K562 (cell line): ENCODE results near the gene ATP6V1F. TPM values are rescaled to one million over a fixed set of nuclear protein-coding genes. Genes with fewer than 3 reads are reported as not detected.

ENCODE experiments used
- BCOR ChIP-seq: fragments of 450-650 bp; IDR thresholded peaks from 2 replicates; pipeline ENCODE4 v1.6.1; 2016
- CBX3 ChIP-seq, 2 experiments: IDR thresholded peaks; 1 replicate in 1 of 2; 2 replicates in 1 of 2; pipeline ENCODE4 v1.6.1; 2012; ENCODE audit warnings: inconsistent platforms in 2 of 2, low read length in 2 of 2, borderline replicate concordance in 1 of 2, control low read depth in 1 of 2
- FOXO4 ChIP-seq: fragments of 450-650 bp; formaldehyde crosslinking; IDR thresholded peaks from 2 replicates; pipeline ENCODE4 v1.4.0; 2020; ENCODE audit warnings: mild to moderate bottlenecking, moderate library complexity
- HMG20A ChIP-seq: fragments of 450-650 bp; formaldehyde crosslinking; conservative IDR thresholded peaks from 2 replicates; pipeline ENCODE4 v1.4.0; 2020; ENCODE audit warnings: mild to moderate bottlenecking, mixed read lengths
- MTA3 ChIP-seq: fragments of 450-650 bp; formaldehyde crosslinking; IDR thresholded peaks from 2 replicates; pipeline ENCODE4 v1.6.1; 2017; ENCODE audit warnings: mild to moderate bottlenecking, borderline replicate concordance
- MYNN ChIP-seq, 2 experiments: sonication (generic); formaldehyde crosslinking in 1 of 2; IDR thresholded peaks; 2 replicates each; pipeline versions ENCODE4 v1.5.0 to v1.6.1; 2016 to 2020; ENCODE audit warnings: antibody characterized with exemption in 1 of 2, missing genetic modification reagents in 1 of 2
- NCOR1 ChIP-seq: fragments of 450-650 bp; IDR thresholded peaks from 2 replicates; pipeline ENCODE4 v1.6.1; 2016; ENCODE audit warnings: mild to moderate bottlenecking, moderate library complexity
- NR3C1 ChIP-seq: sonication (generic); formaldehyde crosslinking; IDR thresholded peaks from 2 replicates; pipeline ENCODE4 v1.8.1; 2022; ENCODE audit warnings: missing genetic modification reagents
- PHF8 ChIP-seq: fragments of 200-600 bp; sonication (generic); IDR thresholded peaks from 2 replicates; pipeline ENCODE4 v1.6.1; 2012; ENCODE audit warnings: mixed run types, mild to moderate bottlenecking, inconsistent platforms, low read length, moderate library complexity, borderline replicate concordance
- POLR2G ChIP-seq: fragments of 200-400 bp; formaldehyde crosslinking; IDR thresholded peaks from 2 replicates; pipeline ENCODE4 v1.6.1; 2017; ENCODE audit warnings: low read depth, mild to moderate bottlenecking, antibody characterized with exemption, low read length, moderate library complexity
- PRMT5 ChIP-seq: sonication (generic); formaldehyde crosslinking; IDR thresholded peaks from 2 replicates; pipeline ENCODE4 v1.5.0; 2020; ENCODE audit warnings: missing genetic modification reagents
- SMARCB1 ChIP-seq: IDR thresholded peaks from 2 replicates; pipeline ENCODE4 v1.6.1; 2011; ENCODE audit warnings: improper control_type of control experiment, low read depth; ENCODE audit not compliant: insufficient read length
- TCF7 ChIP-seq: sonication (generic); IDR thresholded peaks from 2 replicates; pipeline ENCODE4 v1.6.1; 2016; ENCODE audit warnings: antibody characterized with exemption, borderline replicate concordance
- WHSC1 ChIP-seq: IDR thresholded peaks from one replicate; pipeline ENCODE4 v1.6.1; 2012; ENCODE audit warnings: low read length, control low read depth, inconsistent platforms
- ZNF384 ChIP-seq: IDR thresholded peaks from 2 replicates; pipeline ENCODE4 v1.6.1; 2012; ENCODE audit warnings: low read depth, low read length, improper control_type of control experiment
- ZNF431 ChIP-seq: sonication (generic); formaldehyde crosslinking; IDR thresholded peaks from 2 replicates; pipeline ENCODE4 v1.8.0; 2022; ENCODE audit warnings: mild to moderate bottlenecking, missing genetic modification reagents
- ZNF589 ChIP-seq: fragments of 200-800 bp; sonication (Bioruptor generic); IDR thresholded peaks from 2 replicates; pipeline ENCODE4 v1.6.1; 2016; ENCODE audit warnings: low read depth, missing genetic modification characterization, missing compliant biosample characterization
- polyA plus RNA-seq, 8 experiments: library from polyadenylated mRNA; depleted of rRNA in 4 of 8; stranded (reverse) in 5 of 8; unstranded in 3 of 8; fragments of >200 nt; fragmentation: Nextera tagmentation in 2 of 8; fragmentation: Illumina TruSeq in 1 of 8; extraction: Ambion mirVana in 2 of 8; extraction: Trizol in 1 of 8; gene quantifications; 2 replicates each; pipeline versions ENCODE4 v1.2.1 to v1.2.3, GENCODE V29; 2011 to 2014; ENCODE audit warnings: inconsistent platforms in 1 of 8, missing spikeins in 1 of 8
- total RNA-seq, 7 experiments: library from RNA; depleted of rRNA in 6 of 7; stranded (reverse); fragments of >200 nt in 6 of 7; fragmentation: Illumina TruSeq in 2 of 7; extraction: Trizol in 2 of 7; gene quantifications; 2 replicates each; pipeline versions ENCODE4 v1.2.1 to v1.2.3, GENCODE V29; 2011 to 2021; ENCODE audit warnings: low replicate concordance in 1 of 7
- TF ChIP-seq, protein P1 (sequence below), 2 experiments: fragments of 450-650 bp; formaldehyde crosslinking in 1 of 2; IDR thresholded peaks; 2 replicates each; pipeline versions ENCODE4 v1.4.0 to v1.6.1; 2014 to 2020; ENCODE audit warnings: mild to moderate bottlenecking in 2 of 2, borderline replicate concordance in 1 of 2, low read depth in 1 of 2

ATP6V1F gene
- total and polyA plus RNA-seq, 9 of the 15 experiments (the other 6 are each of a cell fraction or from before 2014, with no cell fraction given), result 206 to 1,123 (median 542) TPM

DNA sequence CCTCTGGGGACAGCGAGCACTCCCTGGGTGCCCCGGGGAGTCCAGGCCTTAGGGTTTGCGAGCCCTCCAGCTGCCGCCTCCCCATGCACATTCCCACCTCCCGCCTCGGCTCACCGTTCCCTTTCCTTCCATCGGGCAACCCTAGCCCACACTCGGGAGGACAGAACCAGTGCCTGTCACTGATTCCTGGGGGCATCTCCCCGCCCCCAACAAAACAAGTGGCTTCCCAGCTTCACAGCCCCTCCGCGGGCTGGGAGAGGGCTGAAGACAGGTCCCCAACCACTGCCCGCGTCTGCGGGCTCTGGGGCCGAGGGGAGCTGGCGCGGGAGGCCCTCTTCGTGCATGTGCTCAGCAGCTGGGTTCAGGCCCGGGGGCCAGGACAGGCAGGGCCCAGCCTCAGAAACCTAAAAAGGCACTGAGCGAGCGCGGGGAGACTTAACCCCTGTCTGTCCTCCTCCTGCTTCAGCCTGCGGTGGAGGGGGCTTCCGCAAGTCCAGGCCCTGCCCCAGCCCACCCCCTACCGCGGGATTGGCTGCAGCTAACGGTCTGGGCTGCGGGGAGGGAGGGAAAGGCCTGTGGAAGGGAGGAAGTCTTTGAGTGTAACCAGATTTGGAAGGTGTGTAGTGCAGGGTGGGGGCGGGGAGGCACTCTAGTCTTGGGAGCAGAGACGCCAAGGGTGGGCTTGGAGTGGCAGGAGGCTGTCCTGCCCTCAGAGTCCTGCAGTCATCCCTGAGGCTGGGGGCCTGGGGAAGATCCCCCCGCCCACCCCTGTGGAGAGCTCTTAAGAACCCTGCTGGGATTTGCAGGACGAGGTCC is 31.3 kb upstream of the ATP6V1F start (continued):
- TF ChIP-seq TCF7, result peak; percentile 46; the same call in 1 of the 2 replicates
- TF ChIP-seq WHSC1, result no peak
- 0 out of 2 replicates have a peak, but pooled peaks have one; percentile 17 for TF ChIP-seq ZNF431 (CRISPR knock-in tag)
- TF ChIP-seq BCOR, result peak; percentile 27; the same call in 1 of the 2 replicates
- no peak; the same call in 1 of the 2 replicates for TF ChIP-seq HMG20A (CRISPR knock-in tag)
- TF ChIP-seq CBX3 (IDR thresholded peaks at IDR 0.05; ENCODE audit: borderline replicate concordance in 1 of 2, low read length in 2 of 2), result peak in 1 of 2 experiments; percentile 21; a peak in 1 of 3 replicates
- TF ChIP-seq, protein P1, sequence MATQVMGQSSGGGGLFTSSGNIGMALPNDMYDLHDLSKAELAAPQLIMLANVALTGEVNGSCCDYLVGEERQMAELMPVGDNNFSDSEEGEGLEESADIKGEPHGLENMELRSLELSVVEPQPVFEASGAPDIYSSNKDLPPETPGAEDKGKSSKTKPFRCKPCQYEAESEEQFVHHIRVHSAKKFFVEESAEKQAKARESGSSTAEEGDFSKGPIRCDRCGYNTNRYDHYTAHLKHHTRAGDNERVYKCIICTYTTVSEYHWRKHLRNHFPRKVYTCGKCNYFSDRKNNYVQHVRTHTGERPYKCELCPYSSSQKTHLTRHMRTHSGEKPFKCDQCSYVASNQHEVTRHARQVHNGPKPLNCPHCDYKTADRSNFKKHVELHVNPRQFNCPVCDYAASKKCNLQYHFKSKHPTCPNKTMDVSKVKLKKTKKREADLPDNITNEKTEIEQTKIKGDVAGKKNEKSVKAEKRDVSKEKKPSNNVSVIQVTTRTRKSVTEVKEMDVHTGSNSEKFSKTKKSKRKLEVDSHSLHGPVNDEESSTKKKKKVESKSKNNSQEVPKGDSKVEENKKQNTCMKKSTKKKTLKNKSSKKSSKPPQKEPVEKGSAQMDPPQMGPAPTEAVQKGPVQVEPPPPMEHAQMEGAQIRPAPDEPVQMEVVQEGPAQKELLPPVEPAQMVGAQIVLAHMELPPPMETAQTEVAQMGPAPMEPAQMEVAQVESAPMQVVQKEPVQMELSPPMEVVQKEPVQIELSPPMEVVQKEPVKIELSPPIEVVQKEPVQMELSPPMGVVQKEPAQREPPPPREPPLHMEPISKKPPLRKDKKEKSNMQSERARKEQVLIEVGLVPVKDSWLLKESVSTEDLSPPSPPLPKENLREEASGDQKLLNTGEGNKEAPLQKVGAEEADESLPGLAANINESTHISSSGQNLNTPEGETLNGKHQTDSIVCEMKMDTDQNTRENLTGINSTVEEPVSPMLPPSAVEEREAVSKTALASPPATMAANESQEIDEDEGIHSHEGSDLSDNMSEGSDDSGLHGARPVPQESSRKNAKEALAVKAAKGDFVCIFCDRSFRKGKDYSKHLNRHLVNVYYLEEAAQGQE (IDR thresholded peaks at IDR 0.05; ENCODE audit: borderline replicate concordance), result no peak
- TF ChIP-seq, protein P1 (CRISPR knock-in tag; IDR thresholded peaks at IDR 0.05; ENCODE audit: low read depth), result peak; percentile 66; the same call in 1 of the 2 replicates
- TF ChIP-seq NCOR1, result peak; percentile 50; the same call in 1 of the 2 replicates
- 0 out of 2 replicates have a peak, but pooled peaks have one; percentile 12 for TF ChIP-seq PRMT5 (CRISPR knock-in tag)
- peak; percentile 72; the same call in 1 of the 2 replicates for TF ChIP-seq PHF8
- peak; percentile 19 for TF ChIP-seq SMARCB1
- no peak for TF ChIP-seq NR3C1 (CRISPR knock-in tag)
- 0 out of 2 replicates have a peak, but pooled peaks have one; percentile 91 for TF ChIP-seq MTA3
- TF ChIP-seq MYNN (IDR thresholded peaks at IDR 0.05), result peak; percentile 33; the same call in 1 of the 2 replicates
- no peak for TF ChIP-seq MYNN (CRISPR knock-in tag; IDR thresholded peaks at IDR 0.05)
- peak; percentile 80; the same call in 1 of the 2 replicates for TF ChIP-seq FOXO4 (CRISPR knock-in tag)
- TF ChIP-seq ZNF384, result 0 out of 2 replicates have a peak, but pooled peaks have one; percentile 4
- TF ChIP-seq POLR2G, result peak; percentile 90
- peak; percentile 87 for TF ChIP-seq ZNF589 (CRISPR knock-in tag)
